ENCODE measurements around the gene MICOS13.

MICOS13 gene

DNA sequence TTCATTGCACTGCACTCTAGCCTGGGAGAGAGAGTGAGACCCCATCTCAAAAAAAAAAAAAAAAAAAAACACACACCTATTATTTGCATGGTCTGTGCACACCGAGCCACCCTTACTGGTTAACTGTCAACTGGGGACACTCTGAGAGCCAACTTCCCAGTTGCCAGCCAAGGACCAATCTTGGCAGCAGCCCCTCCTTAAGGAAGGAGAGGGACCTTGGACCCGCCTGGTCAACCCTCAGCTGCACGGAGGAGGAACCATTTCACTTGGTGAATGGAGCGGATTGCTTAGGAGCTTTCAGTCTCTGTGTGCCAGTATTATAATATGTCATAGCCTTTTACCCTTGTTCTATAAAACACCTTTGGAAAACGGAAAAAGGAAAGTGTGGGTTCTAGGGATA, 24.9 kb downstream of the MICOS13 start:
- H3K27ac ChIP-seq: no peak overlapping the region
- no peaks in the 10 kb centered on the region for H3K4me1 ChIP-seq (ENCODE audit: low read depth, poor library complexity, severe bottlenecking)

DNA sequence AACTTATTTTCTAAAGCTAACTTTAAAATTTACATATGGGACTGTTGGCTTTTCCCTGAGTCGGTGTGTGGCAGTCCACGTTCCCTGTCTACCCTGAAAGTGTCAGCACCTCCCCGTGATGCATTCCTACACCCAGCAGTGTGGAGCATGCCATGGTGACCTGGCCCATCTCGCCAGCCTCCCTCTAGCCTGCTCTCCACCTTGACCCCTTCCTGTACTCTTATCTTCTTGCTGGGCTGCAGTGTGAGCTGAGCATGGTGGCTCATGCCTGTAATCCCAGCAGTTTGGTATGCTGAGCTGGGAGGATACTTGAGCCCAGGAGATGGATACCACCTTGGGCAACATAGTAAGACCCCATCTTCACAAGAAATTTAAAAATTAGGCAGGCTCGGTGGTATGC, 25.4 kb downstream of the MICOS13 start:
- Histone ChIP-seq H3K79me2 (ENCODE audit: insufficient read depth, low read depth) (no peaks in the 10 kb centered on the region), H3K4me3 (IDR thresholded peaks at IDR 0.05; ENCODE audit: insufficient read depth, low read depth, low read length) (no peak overlapping the region), H3K27me3 (ENCODE audit: insufficient read depth, low read depth) (no peaks in the 10 kb centered on the region), H3K27ac (no peak overlapping the region), H3K4me2 (no peak overlapping the region), H2AFZ (ENCODE audit: low read depth) (no peak overlapping the region), H3K4me1 (ENCODE audit: low read depth, poor library complexity, severe bottlenecking) (no peaks in the 10 kb centered on the region), H3K9ac (no peak overlapping the region), H4K20me1 (ENCODE audit: insufficient read depth) (no peaks in the 10 kb centered on the region), H3K36me3 (ENCODE audit: insufficient read depth) (peaks cover 16% of the 10 kb centered on the region; the same call in 1 of the 2 replicates)
- TF ChIP-seq, protein P1, sequence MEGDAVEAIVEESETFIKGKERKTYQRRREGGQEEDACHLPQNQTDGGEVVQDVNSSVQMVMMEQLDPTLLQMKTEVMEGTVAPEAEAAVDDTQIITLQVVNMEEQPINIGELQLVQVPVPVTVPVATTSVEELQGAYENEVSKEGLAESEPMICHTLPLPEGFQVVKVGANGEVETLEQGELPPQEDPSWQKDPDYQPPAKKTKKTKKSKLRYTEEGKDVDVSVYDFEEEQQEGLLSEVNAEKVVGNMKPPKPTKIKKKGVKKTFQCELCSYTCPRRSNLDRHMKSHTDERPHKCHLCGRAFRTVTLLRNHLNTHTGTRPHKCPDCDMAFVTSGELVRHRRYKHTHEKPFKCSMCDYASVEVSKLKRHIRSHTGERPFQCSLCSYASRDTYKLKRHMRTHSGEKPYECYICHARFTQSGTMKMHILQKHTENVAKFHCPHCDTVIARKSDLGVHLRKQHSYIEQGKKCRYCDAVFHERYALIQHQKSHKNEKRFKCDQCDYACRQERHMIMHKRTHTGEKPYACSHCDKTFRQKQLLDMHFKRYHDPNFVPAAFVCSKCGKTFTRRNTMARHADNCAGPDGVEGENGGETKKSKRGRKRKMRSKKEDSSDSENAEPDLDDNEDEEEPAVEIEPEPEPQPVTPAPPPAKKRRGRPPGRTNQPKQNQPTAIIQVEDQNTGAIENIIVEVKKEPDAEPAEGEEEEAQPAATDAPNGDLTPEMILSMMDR (conservative IDR thresholded peaks at IDR 0.05; ENCODE audit: low read depth, low read length): no peak

More for the DNA sequence above, 24.9 kb downstream of the MICOS13 start:
- Histone ChIP-seq H3K27me3 (ENCODE audit: insufficient read depth, low read depth) (no peaks in the 10 kb centered on the region), H3K4me2 (no peak overlapping the region), H4K20me1 (ENCODE audit: insufficient read depth) (no peaks in the 10 kb centered on the region), H3K9ac (no peak overlapping the region), H2AFZ (ENCODE audit: low read depth) (no peak overlapping the region), H3K36me3 (ENCODE audit: insufficient read depth) (peaks cover 14% of the 10 kb centered on the region; the same call in 1 of the 2 replicates), H3K79me2 (ENCODE audit: insufficient read depth, low read depth) (no peaks in the 10 kb centered on the region), H3K4me3 (IDR thresholded peaks at IDR 0.05; ENCODE audit: insufficient read depth, low read depth, low read length) (no peak overlapping the region)
- TF ChIP-seq, protein P1 (conservative IDR thresholded peaks at IDR 0.05; ENCODE audit: low read depth, low read length): no peak

DNA sequence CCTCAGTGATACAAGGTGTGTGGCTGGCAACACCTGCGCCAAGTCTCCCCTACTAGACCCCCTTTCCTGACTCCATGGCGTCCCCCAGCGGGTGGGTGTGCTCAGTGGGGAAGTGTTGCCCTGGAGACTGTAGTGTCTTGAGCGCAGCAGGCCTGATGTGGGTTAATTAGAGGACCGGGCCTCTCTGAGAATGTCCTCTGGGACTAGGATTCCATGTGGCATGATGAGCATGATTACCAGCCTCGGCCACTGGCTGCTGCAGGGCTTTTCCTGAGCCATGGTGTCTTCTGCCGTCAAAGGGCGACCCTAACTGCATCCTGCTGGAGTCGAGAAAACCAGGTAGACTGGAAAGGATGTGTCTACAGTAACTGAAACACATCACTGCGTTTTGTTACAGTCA, 28.1 kb downstream of the MICOS13 start:
- H3K4me3 ChIP-seq (IDR thresholded peaks at IDR 0.05; ENCODE audit: insufficient read depth, low read depth, low read length): no peak overlapping the region
- no peak overlapping the region for H3K4me2 ChIP-seq
- H3K79me2 ChIP-seq (ENCODE audit: insufficient read depth, low read depth): no peaks in the 10 kb centered on the region
- TF ChIP-seq, protein P1 (conservative IDR thresholded peaks at IDR 0.05; ENCODE audit: low read depth, low read length): no peak
- H3K27ac ChIP-seq: no peak overlapping the region
- no peak overlapping the region for H3K9ac ChIP-seq
- no peaks in the 10 kb centered on the region for H3K4me1 ChIP-seq (ENCODE audit: low read depth, poor library complexity, severe bottlenecking)
- no peak overlapping the region for H2AFZ ChIP-seq (ENCODE audit: low read depth)
- H4K20me1 ChIP-seq (ENCODE audit: insufficient read depth): no peaks in the 10 kb centered on the region
- H3K27me3 ChIP-seq (ENCODE audit: insufficient read depth, low read depth): no peaks in the 10 kb centered on the region
- peaks cover 26% of the 10 kb centered on the region; the same call in 1 of the 2 replicates for H3K36me3 ChIP-seq (ENCODE audit: insufficient read depth)

DNA sequence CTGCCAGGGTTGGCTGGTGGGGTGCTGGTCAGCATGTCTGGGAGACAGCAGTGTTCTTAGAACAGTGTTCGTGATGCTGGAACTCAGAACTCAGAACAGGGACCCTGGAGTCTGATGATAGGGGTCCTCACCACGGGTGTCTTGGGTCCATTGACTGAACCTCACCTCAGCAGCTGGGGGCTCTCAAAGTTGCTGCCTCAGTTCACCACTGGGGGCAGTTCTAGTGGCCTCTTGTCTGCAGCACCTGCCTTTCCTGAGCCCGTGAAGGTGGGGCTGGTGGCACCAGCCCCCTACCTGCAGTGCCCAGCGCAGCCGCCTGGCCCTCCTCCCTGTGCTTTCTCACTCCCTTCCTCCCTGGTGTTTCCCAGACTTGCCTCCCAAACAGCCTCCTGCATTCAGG, 29.0 kb downstream of the MICOS13 start:
- no peak overlapping the region for H2AFZ ChIP-seq (ENCODE audit: low read depth)
- TF ChIP-seq, protein P1 (conservative IDR thresholded peaks at IDR 0.05; ENCODE audit: low read depth, low read length): no peak
- H3K4me2 ChIP-seq: no peak overlapping the region
- H3K79me2 ChIP-seq (ENCODE audit: insufficient read depth, low read depth): no peaks in the 10 kb centered on the region; the same call in 1 of the 2 replicates
- no peaks in the 10 kb centered on the region for H3K4me1 ChIP-seq (ENCODE audit: low read depth, poor library complexity, severe bottlenecking)
- no peaks in the 10 kb centered on the region for H3K27me3 ChIP-seq (ENCODE audit: insufficient read depth, low read depth)
- no peak overlapping the region for H3K9ac ChIP-seq
- no peaks in the 10 kb centered on the region for H4K20me1 ChIP-seq (ENCODE audit: insufficient read depth)
- H3K27ac ChIP-seq: no peak overlapping the region
- H3K4me3 ChIP-seq (IDR thresholded peaks at IDR 0.05; ENCODE audit: insufficient read depth, low read depth, low read length): no peak overlapping the region
- H3K36me3 ChIP-seq (ENCODE audit: insufficient read depth): peaks cover 26% of the 10 kb centered on the region; the same call in 1 of the 2 replicates

Measured in KMS-11 (cell line).